Neuronal stem cell (in vitro differentiated cells): ENCODE data around the gene NGEF.

Experiments used
- DNase-seq: peaks from one replicate; pipeline ENCODE4 v3.0.0-alpha.2; 2013; ENCODE audit warnings: low spot score
- H2AFZ ChIP-seq: one replicate; pipeline ENCODE4 v1.6.1; 2013; ENCODE audit warnings: mild to moderate bottlenecking, low read length, inconsistent platforms
- H2AK5ac ChIP-seq: 2 replicates; pipeline ENCODE4 v1.6.1; 2013; ENCODE audit warnings: low read depth, mild to moderate bottlenecking, inconsistent platforms, low read length, moderate library complexity, mixed read lengths
- H2BK120ac ChIP-seq: 2 replicates; pipeline ENCODE4 v1.6.1; 2013; ENCODE audit warnings: low read depth, mild to moderate bottlenecking, inconsistent platforms, low read length, moderate library complexity, mixed read lengths
- H2BK12ac ChIP-seq: one replicate; pipeline ENCODE4 v1.6.1; 2013; ENCODE audit warnings: low read length, inconsistent platforms
- H2BK15ac ChIP-seq: 2 replicates; pipeline ENCODE4 v1.6.1; 2013; ENCODE audit warnings: mild to moderate bottlenecking, low read length, inconsistent platforms, mixed read lengths
- H2BK5ac ChIP-seq: one replicate; pipeline ENCODE4 v1.6.1; 2013; ENCODE audit warnings: inconsistent platforms, mild to moderate bottlenecking, low read length, moderate library complexity
- H3K14ac ChIP-seq: one replicate; pipeline ENCODE4 v1.6.1; 2013; ENCODE audit warnings: low read length, inconsistent platforms
- H3K18ac ChIP-seq: 2 replicates; pipeline ENCODE4 v1.6.1; 2013; ENCODE audit warnings: low read length, inconsistent platforms
- H3K23ac ChIP-seq: 2 replicates; pipeline ENCODE4 v1.6.1; 2013; ENCODE audit warnings: low read depth, mild to moderate bottlenecking, mixed read lengths, low read length, inconsistent platforms; ENCODE audit not compliant: poor library complexity
- H3K27ac ChIP-seq: replicated peaks from 3 replicates; pipeline ENCODE4 v1.5.1; 2013; ENCODE audit warnings: low read length, inconsistent platforms
- H3K27me3 ChIP-seq, 3 experiments: 2 replicates each; pipeline ENCODE4 v1.6.1; 2013; ENCODE audit warnings: low read length in 3 of 3, mild to moderate bottlenecking in 2 of 3, inconsistent platforms in 1 of 3, low read depth in 1 of 3, mixed read lengths in 1 of 3, moderate library complexity in 1 of 3; ENCODE audit not compliant: control insufficient read depth in 3 of 3, insufficient read depth in 3 of 3
- H3K36me3 ChIP-seq, 2 donors: replicated peaks in 1 of 2; 2 replicates each; pipeline ENCODE4 v1.6.1; 2013; ENCODE audit warnings: low read length in 2 of 2; ENCODE audit not compliant: control insufficient read depth in 2 of 2, insufficient read depth in 2 of 2
- H3K4ac ChIP-seq: 2 replicates; pipeline ENCODE4 v1.6.1; 2013; ENCODE audit warnings: inconsistent platforms, mild to moderate bottlenecking, low read length, moderate library complexity
- H3K4me1 ChIP-seq, 2 donors: 1 replicate in 1 of 2; 2 replicates in 1 of 2; pipeline ENCODE4 v1.6.1; 2013; ENCODE audit warnings: low read length in 2 of 2, low read depth in 1 of 2; ENCODE audit not compliant: control insufficient read depth in 2 of 2, insufficient read depth in 1 of 2
- H3K4me2 ChIP-seq: one replicate; pipeline ENCODE4 v1.6.1; 2013; ENCODE audit warnings: mild to moderate bottlenecking, low read length, inconsistent platforms; ENCODE audit not compliant: insufficient read depth, poor library complexity, severe bottlenecking
- H3K4me3 ChIP-seq, 2 donors: 2 replicates each; pipeline ENCODE4 v1.5.1; 2013; ENCODE audit warnings: low read length in 2 of 2, mild to moderate bottlenecking in 2 of 2, inconsistent platforms in 1 of 2, moderate library complexity in 1 of 2
- H3K79me1 ChIP-seq: one replicate; pipeline ENCODE4 v1.6.1; 2013; ENCODE audit warnings: low read depth, mild to moderate bottlenecking, inconsistent platforms, low read length, moderate library complexity
- H3K9ac ChIP-seq: one replicate; pipeline ENCODE4 v1.6.1; 2013; ENCODE audit warnings: mild to moderate bottlenecking, low read depth, low read length, inconsistent platforms; ENCODE audit not compliant: poor library complexity
- H3K9me3 ChIP-seq, 2 donors: replicated peaks in 1 of 2; 2 replicates each; pipeline versions ENCODE3 to v1.6.1; 2013; ENCODE audit warnings: low read length in 2 of 2, mild to moderate bottlenecking in 2 of 2, inconsistent platforms in 1 of 2, low read depth in 1 of 2, mixed read lengths in 1 of 2, moderate library complexity in 1 of 2; ENCODE audit not compliant: control insufficient read depth in 2 of 2, insufficient read depth in 1 of 2
- H4K8ac ChIP-seq: one replicate; pipeline ENCODE4 v1.6.1; 2013; ENCODE audit warnings: low read depth, mild to moderate bottlenecking, inconsistent platforms, low read length, moderate library complexity
- H4K91ac ChIP-seq: one replicate; pipeline ENCODE4 v1.6.1; 2013; ENCODE audit warnings: low read length, low read depth, mild to moderate bottlenecking, inconsistent platforms; ENCODE audit not compliant: poor library complexity
- WGBS, 2 donors: extraction: QIAGEN DNeasy Blood & Tissue Kit; methylation state at CpG; one replicate each; pipeline ENCODE4 v1.1.7; 2013; ENCODE audit warnings: missing lambda C conversion rate in 2 of 2, mixed read lengths in 1 of 2; ENCODE audit not compliant: insufficient read length in 2 of 2, insufficient replicate concordance in 1 of 2; ENCODE audit errors: extremely low coverage in 2 of 2; 5-methylcytosine and 5-hydroxymethylcytosine counted together

Gene NGEF

GRCh38 chr2:232900811-232901735, 112.0 kb downstream of the NGEF start:
- no CpG with 5 or more reads among the region's 43 CpGs for WGBS, 2 donors
- no peak overlapping the region for H3K27ac ChIP-seq

GRCh38 chr2:232898592-232899543, 114.2 kb downstream of the NGEF start:
- Histone ChIP-seq H2AFZ (peak overlapping the region; percentile 10), H3K4me2 (no peak overlapping the region), H2BK15ac (peak overlapping the region; percentile 46), H3K4me3 (no peak overlapping the region), H3K4me1 (peaks cover 17% of the 10 kb centered on the region in 2 donors), H3K9me3 (peaks cover 0 to 2% of the 10 kb centered on the region in 2 donors), H3K27ac (no peak overlapping the region), H4K8ac (no peak overlapping the region), H3K79me1 (no peaks in the 10 kb centered on the region), H3K36me3 (no peaks in the 10 kb centered on the region), H3K4ac (peak overlapping the region; percentile 26), H3K18ac (peak overlapping the region; percentile 11), H3K14ac (peak overlapping the region; percentile 83), H2BK12ac (peak overlapping the region; percentile 25), H2BK5ac (no peak overlapping the region), H3K27me3 (peaks cover 0 to 5% (median 0%) of the 10 kb centered on the region in 3 experiments), H3K9ac (peak overlapping the region; percentile 36), H2AK5ac (no peak overlapping the region), H2BK120ac (no peak overlapping the region), H3K23ac (peak overlapping the region; percentile 30), H4K91ac (peak overlapping the region; percentile 61)
- WGBS, 2 donors, result 100% methylated on average over 1 of the region's 18 CpGs; no CpG with 5 or more reads in 1 of the 2 donors
- no peak for DNase-seq

More at GRCh38 chr2:232900811-232901735, 112.0 kb downstream of the NGEF start:
- no peaks in the 10 kb centered on the region for H3K79me1 ChIP-seq
- no peak overlapping the region for H3K4me2 ChIP-seq
- H3K4ac ChIP-seq, result no peak overlapping the region
- peaks cover 0 to 4% of the 10 kb centered on the region in 2 donors for H3K9me3 ChIP-seq
- H3K9ac ChIP-seq, result peak overlapping the region; percentile 10
- DNase-seq, result no peak
- H2BK12ac ChIP-seq, result no peak overlapping the region
- H2BK120ac ChIP-seq, result no peak overlapping the region
- peak overlapping the region; percentile 73 for H3K14ac ChIP-seq
- H4K8ac ChIP-seq, result no peak overlapping the region
- H3K23ac ChIP-seq, result peak overlapping the region; percentile 67
- H3K4me3 ChIP-seq, result no peak overlapping the region
- H2AFZ ChIP-seq, result peak overlapping the region; percentile 80
- peak overlapping the region; percentile 3 for H2BK15ac ChIP-seq
- H3K18ac ChIP-seq, result peak overlapping the region; percentile 92
- peak overlapping the region; percentile 72 for H2AK5ac ChIP-seq
- no peaks in the 10 kb centered on the region for H3K36me3 ChIP-seq
- H3K27me3 ChIP-seq, result peaks cover 0 to 5% (median 0%) of the 10 kb centered on the region in 3 experiments
- H3K4me1 ChIP-seq, result peaks cover 17% of the 10 kb centered on the region in 2 donors
- H4K91ac ChIP-seq, result no peak overlapping the region
- H2BK5ac ChIP-seq, result peak overlapping the region; percentile 56

GRCh38 chr2:232897598-232898408, 115.3 kb downstream of the NGEF start:
- Histone ChIP-seq H3K14ac (no peak overlapping the region), H4K91ac (no peak overlapping the region), H3K9ac (no peak overlapping the region), H2BK15ac (no peak overlapping the region), H3K4me1 (peaks cover 17% of the 10 kb centered on the region in 2 donors), H3K27me3 (peaks cover 0 to 5% (median 0%) of the 10 kb centered on the region in 3 experiments), H2BK120ac (no peak overlapping the region), H3K36me3 (no peaks in the 10 kb centered on the region), H3K18ac (no peak overlapping the region), H2BK12ac (no peak overlapping the region), H3K4ac (no peak overlapping the region), H3K4me2 (no peak overlapping the region), H3K4me3 (no peak overlapping the region), H2AK5ac (peak overlapping the region; percentile 74), H3K79me1 (no peaks in the 10 kb centered on the region), H4K8ac (no peak overlapping the region), H3K27ac (no peak overlapping the region), H2BK5ac (no peak overlapping the region), H2AFZ (no peak overlapping the region), H3K23ac (no peak overlapping the region), H3K9me3 (peaks cover 0 to 2% of the 10 kb centered on the region in 2 donors)
- DNase-seq, result no peak
- WGBS, 2 donors, result no CpG with 5 or more reads among the region's 24 CpGs
